HepG2 (cell line): ENCODE results near the gene FAM3D. TPM values are rescaled to one million over a fixed set of nuclear protein-coding genes. Genes with fewer than 3 reads are reported as not detected.

Experiments used
- ATAC-seq: fragments of 200-7000 bp; cut with Tn5 transposase; 3 replicates; pipeline ENCODE4 v1.9.1; 2020; ENCODE audit warnings: mild to moderate bottlenecking, moderate library complexity
- BruUV-seq: library from RNA; stranded (reverse); fragments of 400-500 nt; replicated peaks from 2 replicates; lab custom pipeline; 2021; lab: Mats Ljungman, UMichigan
- CTCF ChIA-PET: fragments of 300-600 bp; formaldehyde crosslinking; extraction: SDS; loops from one replicate; lab custom pipeline; 2021; ENCODE audit warnings: low total read pairs, inconsistent platforms, low intra/inter-chr PET ratio; lab: Yijun Ruan, JAX
- POLR2A ChIA-PET: fragments of 350-600 bp; sonication (Branson Sonifier 250); formaldehyde crosslinking; loops from one replicate; lab custom pipeline; 2020; ENCODE audit warnings: antibody characterized with exemption, inconsistent platforms; lab: Yijun Ruan, JAX
- DNase-seq: peaks from one replicate; pipeline ENCODE4 v3.0.0-alpha.2; 2015; ENCODE audit warnings: low spot score
- FAIRE-seq: peaks from 3 replicates; lab custom pipeline; 2011; peaks lifted over from hg19 to GRCh38; lab: Jason Lieb, UNC
- H2AFZ ChIP-seq: one replicate; pipeline ENCODE4 v1.6.1; 2011; ENCODE audit warnings: low read length, inconsistent platforms
- H3K27ac ChIP-seq: fragments of 300-600 bp; 3 replicates; pipeline ENCODE4 v1.8.0; 2011; ENCODE audit warnings: mixed run types, mild to moderate bottlenecking, mixed read lengths, low read length, inconsistent platforms; ENCODE audit not compliant: insufficient read depth; ENCODE audit errors: extremely low read length
- H3K27me3 ChIP-seq, 2 experiments: fragments of 200-600 bp in 1 of 2; 2 replicates in 1 of 2; 3 replicates in 1 of 2; pipeline versions ENCODE4 v1.6.0 to v1.8.0; 2011; ENCODE audit warnings: low read length in 2 of 2, mild to moderate bottlenecking in 2 of 2, moderate library complexity in 2 of 2, inconsistent platforms in 1 of 2; ENCODE audit not compliant: insufficient read depth in 2 of 2, control insufficient read depth in 1 of 2
- H3K36me3 ChIP-seq, 2 experiments: fragments of 200-600 bp in 1 of 2; replicated peaks in 1 of 2; 2 replicates in 1 of 2; 3 replicates in 1 of 2; pipeline versions ENCODE4 v1.5.1 to v1.8.0; 2011; ENCODE audit warnings: low read length in 2 of 2, inconsistent platforms in 1 of 2; ENCODE audit not compliant: insufficient read depth in 2 of 2, control insufficient read depth in 1 of 2
- H3K4me1 ChIP-seq: 2 replicates; pipeline ENCODE4 v1.5.1; 2012; ENCODE audit warnings: low read length, inconsistent platforms; ENCODE audit not compliant: insufficient read depth
- H3K4me2 ChIP-seq: 2 replicates; pipeline ENCODE4 v1.6.0; 2011; ENCODE audit warnings: low read depth, low read length, inconsistent platforms
- H3K4me3 ChIP-seq, 3 experiments: fragments of 200-600 bp in 1 of 3; sonication (generic), shearing (Covaris generic) in 1 of 3; replicated peaks in 1 of 3; 2 replicates each; pipeline ENCODE4 v1.5.1; 2011 to 2016; ENCODE audit warnings: low read length in 3 of 3, inconsistent platforms in 2 of 3, low read depth in 2 of 3, mild to moderate bottlenecking in 2 of 3, control low read depth in 1 of 3, mixed read lengths in 1 of 3; ENCODE audit not compliant: insufficient read depth in 1 of 3
- H3K79me2 ChIP-seq: one replicate; pipeline ENCODE4 v1.6.1; 2011; ENCODE audit warnings: low read length, inconsistent platforms; ENCODE audit not compliant: insufficient read depth
- H3K9ac ChIP-seq: 2 replicates; pipeline ENCODE4 v1.6.0; 2011; ENCODE audit warnings: mild to moderate bottlenecking, low read depth, low read length, inconsistent platforms; ENCODE audit not compliant: insufficient read depth
- H3K9me3 ChIP-seq: 2 replicates; pipeline ENCODE4 v1.5.1; 2012; ENCODE audit warnings: mild to moderate bottlenecking, low read length
- H4K20me1 ChIP-seq: 2 replicates; pipeline ENCODE4 v1.6.0; 2011; ENCODE audit warnings: inconsistent platforms, mild to moderate bottlenecking, low read length, moderate library complexity; ENCODE audit not compliant: insufficient read depth
- BCL6 ChIP-seq: IDR thresholded peaks from 2 replicates; pipeline ENCODE4 v1.6.1; 2016; ENCODE audit warnings: missing genetic modification reagents, missing compliant biosample characterization
- KAT2B ChIP-seq: fragments of 150-350 bp; IDR thresholded peaks from 2 replicates; pipeline ENCODE4 v1.6.1; 2014; ENCODE audit warnings: low read depth, low read length, borderline replicate concordance
- NFIC ChIP-seq: IDR thresholded peaks from 2 replicates; pipeline ENCODE4 v1.6.1; 2012; ENCODE audit warnings: mild to moderate bottlenecking, low read length, inconsistent platforms
- RAD21 ChIP-seq: fragments of 450-650 bp; formaldehyde crosslinking; IDR thresholded peaks from 2 replicates; pipeline ENCODE4 v1.5.0; 2020; ENCODE audit warnings: mild to moderate bottlenecking
- RFXANK ChIP-seq: IDR thresholded peaks from 2 replicates; pipeline ENCODE4 v1.6.1; 2016
- ZKSCAN1 ChIP-seq: fragments of 150-350 bp; IDR thresholded peaks from 2 replicates; pipeline ENCODE4 v1.6.1; 2014; ENCODE audit warnings: low read length
- ZNF639 ChIP-seq: conservative IDR thresholded peaks from 2 replicates; pipeline ENCODE4 v1.6.1; 2018; ENCODE audit warnings: missing genetic modification reagents
- ZNF746 ChIP-seq: sonication (generic); formaldehyde crosslinking; IDR thresholded peaks from 2 replicates; pipeline ENCODE4 v1.8.0; 2022; ENCODE audit warnings: mild to moderate bottlenecking, missing genetic modification reagents
- in situ Hi-C: cut with HindIII; loops from 2 replicates; pipeline ENCODE4 v1.10.0; 2017; ENCODE audit warnings: low pct_unique_long_range_greater_than_20kb; ENCODE audit not compliant: extremely low pct_ligation_motif_present
- intact Hi-C: fragments of 100-400 bp; cut with micrococcal nuclease; formaldehyde crosslinking; loops from one replicate; pipeline ENCODE4 v1.10.0; 2022; ENCODE audit not compliant: unreplicated experiment
- polyA plus RNA-seq, 8 experiments: library from polyadenylated mRNA; depleted of rRNA in 3 of 8; stranded (reverse) in 7 of 8; unstranded in 1 of 8; fragments of >200 nt; fragmentation: Illumina TruSeq in 4 of 8; extraction: Trizol in 4 of 8; gene quantifications; 2 replicates each; pipeline versions ENCODE4 v1.2.1 to v1.2.3, GENCODE V29; 2011 to 2016; ENCODE audit warnings: low read depth in 4 of 8, missing spikeins in 1 of 8, mixed read lengths in 1 of 8; ENCODE audit not compliant: insufficient read depth in 1 of 8
- total RNA-seq, 5 experiments: library from RNA; depleted of rRNA; stranded (reverse); fragments of >200 nt; fragmentation: Illumina TruSeq; extraction: Trizol; gene quantifications; 2 replicates each; pipeline ENCODE4 v1.2.3, GENCODE V29; 2016; ENCODE audit warnings: low read depth in 1 of 5
- TF ChIP-seq, protein P1 (sequence below): sonication (generic); formaldehyde crosslinking; IDR thresholded peaks from 2 replicates; pipeline ENCODE4 v1.5.1; 2020; ENCODE audit warnings: missing genetic modification reagents, mild to moderate bottlenecking, borderline replicate concordance
- TF ChIP-seq, protein P2 (sequence below): sonication (generic); formaldehyde crosslinking; IDR thresholded peaks from 2 replicates; pipeline ENCODE4 v1.8.1; 2023; ENCODE audit warnings: mild to moderate bottlenecking, missing genetic modification reagents

Gene FAM3D
- total and polyA plus RNA-seq, 2 of the 13 experiments (the other 11 are each of a cell fraction or from before 2014, with no cell fraction given), result not detected

- H3K27ac ChIP-seq, result no peak overlapping the region
- TF ChIP-seq NFIC, result no peak
- no peak for TF ChIP-seq BCL6
- no peak for TF ChIP-seq ZKSCAN1
- TF ChIP-seq, protein P1, sequence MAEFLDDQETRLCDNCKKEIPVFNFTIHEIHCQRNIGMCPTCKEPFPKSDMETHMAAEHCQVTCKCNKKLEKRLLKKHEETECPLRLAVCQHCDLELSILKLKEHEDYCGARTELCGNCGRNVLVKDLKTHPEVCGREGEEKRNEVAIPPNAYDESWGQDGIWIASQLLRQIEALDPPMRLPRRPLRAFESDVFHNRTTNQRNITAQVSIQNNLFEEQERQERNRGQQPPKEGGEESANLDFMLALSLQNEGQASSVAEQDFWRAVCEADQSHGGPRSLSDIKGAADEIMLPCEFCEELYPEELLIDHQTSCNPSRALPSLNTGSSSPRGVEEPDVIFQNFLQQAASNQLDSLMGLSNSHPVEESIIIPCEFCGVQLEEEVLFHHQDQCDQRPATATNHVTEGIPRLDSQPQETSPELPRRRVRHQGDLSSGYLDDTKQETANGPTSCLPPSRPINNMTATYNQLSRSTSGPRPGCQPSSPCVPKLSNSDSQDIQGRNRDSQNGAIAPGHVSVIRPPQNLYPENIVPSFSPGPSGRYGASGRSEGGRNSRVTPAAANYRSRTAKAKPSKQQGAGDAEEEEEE (CRISPR knock-in tag), result no peak
- no peak for TF ChIP-seq KAT2B
- TF ChIP-seq, protein P2, sequence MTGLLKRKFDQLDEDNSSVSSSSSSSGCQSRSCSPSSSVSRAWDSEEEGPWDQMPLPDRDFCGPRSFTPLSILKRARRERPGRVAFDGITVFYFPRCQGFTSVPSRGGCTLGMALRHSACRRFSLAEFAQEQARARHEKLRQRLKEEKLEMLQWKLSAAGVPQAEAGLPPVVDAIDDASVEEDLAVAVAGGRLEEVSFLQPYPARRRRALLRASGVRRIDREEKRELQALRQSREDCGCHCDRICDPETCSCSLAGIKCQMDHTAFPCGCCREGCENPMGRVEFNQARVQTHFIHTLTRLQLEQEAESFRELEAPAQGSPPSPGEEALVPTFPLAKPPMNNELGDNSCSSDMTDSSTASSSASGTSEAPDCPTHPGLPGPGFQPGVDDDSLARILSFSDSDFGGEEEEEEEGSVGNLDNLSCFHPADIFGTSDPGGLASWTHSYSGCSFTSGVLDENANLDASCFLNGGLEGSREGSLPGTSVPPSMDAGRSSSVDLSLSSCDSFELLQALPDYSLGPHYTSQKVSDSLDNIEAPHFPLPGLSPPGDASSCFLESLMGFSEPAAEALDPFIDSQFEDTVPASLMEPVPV (CRISPR knock-in tag), result no peak
- TF ChIP-seq RAD21 (CRISPR knock-in tag), result no peak
- TF ChIP-seq RFXANK, result no peak
- TF ChIP-seq ZNF639 (CRISPR knock-in tag), result no peak
- TF ChIP-seq ZNF746 (CRISPR knock-in tag), result no peak
- intact Hi-C loops, result no loop called here
Measured at GRCh38 chr3:58698246-58698645, 31.7 kb upstream of the FAM3D start.

More at GRCh38 chr3:58698246-58698645, 31.7 kb upstream of the FAM3D start:
- CTCF ChIA-PET, result no interaction called here
- no peaks in the 10 kb centered on the region for H3K79me2 ChIP-seq
- no peak overlapping the region for H3K4me2 ChIP-seq
- DNase-seq (no peak), FAIRE-seq (no peak), ATAC-seq (no peak)
- no peak overlapping the region for H3K9ac ChIP-seq
- H3K36me3 ChIP-seq, result no peaks in the 10 kb centered on the region
- H3K4me1 ChIP-seq, result no peaks in the 10 kb centered on the region
- POLR2A ChIA-PET, result no interaction called here
- H4K20me1 ChIP-seq, result no peaks in the 10 kb centered on the region
- H3K27me3 ChIP-seq, result no peaks in the 10 kb centered on the region
- in situ Hi-C loops, result no loop called here
- H3K9me3 ChIP-seq, result peaks cover 14% of the 10 kb centered on the region; the same call in 1 of the 2 replicates
- no TSS peak for BruUV-seq
- H2AFZ ChIP-seq, result no peak overlapping the region
- no peak overlapping the region for H3K4me3 ChIP-seq
